ENCODE data around the gene LRP5.

- no peak for TF ChIP-seq CTCF (IDR thresholded peaks at IDR 0.05)
- TF ChIP-seq POLR2A (IDR thresholded peaks at IDR 0.05): peak in 1 of 2 donors; percentile 45
These were observed 25.8 kb downstream of the LRP5 start for GRCh38 chr11:68338051-68338780.

Measured in adrenal gland (tissue), 5 donors.